GM23338 (cell line): Measurements from ENCODE around the gene SLC15A1. TPM values are rescaled to one million over a fixed set of nuclear protein-coding genes. Genes with fewer than 3 reads are reported as not detected.

ENCODE experiments used
- ATAC-seq: fragments of 200-7000 bp; cut with Tn5 transposase; 3 replicates; pipeline ENCODE4 v1.9.1; 2020
- DNase-seq: peaks from one replicate; pipeline ENCODE4 v3.0.0-alpha.2; 2015; ENCODE audit warnings: low spot score
- H2AFZ ChIP-seq: fragments of 200-600 bp; sonication (generic); 2 replicates; pipeline ENCODE4 v1.8.0; 2016; ENCODE audit warnings: antibody characterized with exemption, mild to moderate bottlenecking, moderate library complexity
- H3F3A ChIP-seq: fragments of 200-600 bp; sonication (generic); replicated peaks from 2 replicates; pipeline ENCODE4 v1.8.0; 2017; ENCODE audit warnings: antibody characterized with exemption, mixed run types, low read depth
- H3K27ac ChIP-seq: fragments of 200-600 bp; sonication (generic); 2 replicates; pipeline ENCODE4 v1.6.1; 2016; ENCODE audit warnings: low read depth
- H3K27me3 ChIP-seq: fragments of 200-600 bp; sonication (generic); 2 replicates; pipeline ENCODE4 v1.8.0; 2016; ENCODE audit warnings: mild to moderate bottlenecking, mixed run types, moderate library complexity; ENCODE audit not compliant: insufficient read depth
- H3K36me3 ChIP-seq: fragments of 200-600 bp; sonication (generic); 2 replicates; pipeline ENCODE4 v1.8.0; 2016; ENCODE audit warnings: mild to moderate bottlenecking; ENCODE audit not compliant: insufficient read depth
- H3K4me1 ChIP-seq: fragments of 200-600 bp; sonication (generic); 2 replicates; pipeline ENCODE4 v1.8.0; 2016; ENCODE audit warnings: mild to moderate bottlenecking, moderate library complexity; ENCODE audit not compliant: insufficient read depth
- H3K4me2 ChIP-seq: fragments of 200-600 bp; sonication (generic); 2 replicates; pipeline ENCODE4 v1.7.1; 2017; ENCODE audit warnings: mixed run types
- H3K4me3 ChIP-seq: fragments of 200-600 bp; sonication (generic); 2 replicates; pipeline ENCODE4 v1.6.1; 2016; ENCODE audit warnings: mixed run types
- H3K79me2 ChIP-seq: fragments of 200-600 bp; sonication (generic); replicated peaks from 2 replicates; pipeline ENCODE4 v1.8.0; 2017; ENCODE audit warnings: mild to moderate bottlenecking; ENCODE audit not compliant: insufficient read depth
- H3K9me2 ChIP-seq: fragments of 200-600 bp; sonication (generic); 2 replicates; pipeline ENCODE4 v1.8.0; 2017; ENCODE audit not compliant: insufficient read depth
- H4K20me1 ChIP-seq: fragments of 200-600 bp; sonication (generic); replicated peaks from 2 replicates; pipeline ENCODE4 v1.8.0; 2017; ENCODE audit warnings: mild to moderate bottlenecking; ENCODE audit not compliant: insufficient read depth
- H3K27ac Mint-ChIP-seq: 2 replicates; pipeline ENCODE4 v1.8.0; 2020; ENCODE audit warnings: inconsistent platforms, mild to moderate bottlenecking, moderate library complexity, mixed read lengths
- H3K27me3 Mint-ChIP-seq: 3 replicates; pipeline ENCODE4 v1.8.0; 2022; ENCODE audit warnings: low read depth, mild to moderate bottlenecking, moderate library complexity, mixed read lengths, inconsistent platforms; ENCODE audit not compliant: insufficient read depth, poor library complexity
- H3K36me3 Mint-ChIP-seq: 3 replicates; pipeline ENCODE4 v1.8.0; 2021; ENCODE audit warnings: low read depth, mild to moderate bottlenecking, inconsistent platforms, moderate library complexity, mixed read lengths
- H3K4me1 Mint-ChIP-seq: 3 replicates; pipeline ENCODE4 v1.8.0; 2020; ENCODE audit warnings: mild to moderate bottlenecking, inconsistent platforms, mixed read lengths
- H3K4me3 Mint-ChIP-seq: 3 replicates; pipeline ENCODE4 v1.8.0; 2021; ENCODE audit warnings: moderate library complexity, mild to moderate bottlenecking, inconsistent platforms, mixed read lengths
- H3K9me3 Mint-ChIP-seq: 3 replicates; pipeline ENCODE4 v1.8.0; 2020; ENCODE audit warnings: moderate library complexity, mild to moderate bottlenecking, inconsistent platforms, mixed read lengths
- CREB1 ChIP-seq: fragments of 250-450 bp; sonication (Bioruptor Pico); IDR thresholded peaks from 2 replicates; pipeline ENCODE4 v1.5.0; 2020; ENCODE audit warnings: low read depth, mild to moderate bottlenecking, moderate library complexity
- ETS1 ChIP-seq: IDR thresholded peaks from 2 replicates; pipeline ENCODE4 v1.6.1; 2016; ENCODE audit warnings: antibody characterized with exemption
- EZH2phosphoT487 ChIP-seq: fragments of 200-600 bp; sonication (generic); IDR thresholded peaks from one replicate; pipeline ENCODE4 v1.8.1; 2018; ENCODE audit warnings: antibody characterized with exemption; ENCODE audit not compliant: unreplicated experiment
- JUNB ChIP-seq: IDR thresholded peaks from one replicate; pipeline ENCODE4 v1.6.1; 2016; ENCODE audit warnings: antibody characterized with exemption; ENCODE audit not compliant: unreplicated experiment
- POLR2AphosphoS5 ChIP-seq: IDR thresholded peaks from 2 replicates; pipeline ENCODE4 v1.6.1; 2016; ENCODE audit warnings: antibody characterized with exemption, low read depth
- ZNF114 ChIP-seq: fragments of 250-450 bp; sonication (Bioruptor Pico); IDR thresholded peaks from 2 replicates; pipeline ENCODE4 v1.5.0; 2020; ENCODE audit warnings: mild to moderate bottlenecking, moderate library complexity
- ZNF331 ChIP-seq: fragments of 250-450 bp; sonication (Bioruptor Pico); IDR thresholded peaks from 2 replicates; pipeline ENCODE4 v1.5.0; 2020; ENCODE audit warnings: low read depth, mild to moderate bottlenecking, moderate library complexity
- ZNF462 ChIP-seq: fragments of 250-450 bp; sonication (Bioruptor Pico); IDR thresholded peaks from 2 replicates; pipeline ENCODE4 v1.5.0; 2020; ENCODE audit warnings: mild to moderate bottlenecking, moderate library complexity
- polyA plus RNA-seq: library from polyadenylated mRNA; unstranded; fragments of >200 nt; fragmentation: Nextera tagmentation; extraction: Ambion mirVana; gene quantifications from 2 replicates; pipeline ENCODE4 v1.2.1, GENCODE V29; 2016
- total RNA-seq: library from RNA; depleted of rRNA; stranded (reverse); fragments of >200 nt; shearing (Covaris generic); gene quantifications from 2 replicates; pipeline ENCODE4 v1.2.3, GENCODE V29; 2014

SLC15A1 gene
- total and polyA plus RNA-seq, 2 experiments from 2014 or later, result 1.6 to 3.0 TPM

- no peak for TF ChIP-seq POLR2AphosphoS5
- TF ChIP-seq ZNF114 (CRISPR knock-in tag), result no peak
- TF ChIP-seq ETS1, result no peak
- no peak for TF ChIP-seq ZNF462 (CRISPR knock-in tag)
- no peak for TF ChIP-seq JUNB
Measured at GRCh38 chr13:98774776-98775175, 22.3 kb upstream of the SLC15A1 start (continued).

- Mint-ChIP-seq H3K27me3 (peaks cover 4% of the 10 kb centered on the region), H3K4me3 (no peak overlapping the region), H3K4me1 (peaks cover 9% of the 10 kb centered on the region; the same call in 2 of the 3 replicates), H3K9me3 (no peaks in the 10 kb centered on the region), H3K27ac (no peak overlapping the region), H3K36me3 (no peaks in the 10 kb centered on the region)
- Histone ChIP-seq H3K36me3 (no peaks in the 10 kb centered on the region), H3K27me3 (no peaks in the 10 kb centered on the region), H3K4me2 (no peak overlapping the region), H3K9me2 (peaks cover 6% of the 10 kb centered on the region; the same call in 1 of the 2 replicates), H3K4me3 (no peak overlapping the region), H3K79me2 (no peaks in the 10 kb centered on the region), H3F3A (no peaks in the 10 kb centered on the region), H4K20me1 (no peaks in the 10 kb centered on the region), H3K4me1 (peaks cover 6% of the 10 kb centered on the region), H3K27ac (no peak overlapping the region), H2AFZ (no peak overlapping the region)
- ATAC-seq, result no peak
- DNase-seq, result no peak
- TF ChIP-seq EZH2phosphoT487, result no peak
- TF ChIP-seq CREB1 (CRISPR knock-in tag), result no peak
- no peak for TF ChIP-seq ZNF462 (CRISPR knock-in tag)
- no peak for TF ChIP-seq ZNF331 (CRISPR knock-in tag)
- no peak for TF ChIP-seq ETS1
Measured at GRCh38 chr13:98773921-98774320, 21.4 kb upstream of the SLC15A1 start.
